Fibroblast of lung (primary cell): Measurements from ENCODE around the gene RIC8A.

ENCODE experiments used
- CTCF ChIP-seq, 2 donors: IDR thresholded peaks in 1 of 2; conservative IDR thresholded peaks in 1 of 2; 1 replicate in 1 of 2; 2 replicates in 1 of 2; pipeline ENCODE4 v1.5.1; 2011 to 2012; ENCODE audit warnings: low read length in 2 of 2, control low read depth in 1 of 2, inconsistent platforms in 1 of 2, low read depth in 1 of 2, mild to moderate bottlenecking in 1 of 2
- EZH2 ChIP-seq: IDR thresholded peaks from 2 replicates; pipeline ENCODE4 v1.5.1; 2012; ENCODE audit warnings: low read length, control low read depth, mild to moderate bottlenecking; ENCODE audit errors: missing control alignments

GRCh38 chr11:201966-202365 is 5.5 kb upstream of the RIC8A start:
- TF ChIP-seq CTCF (conservative IDR thresholded peaks at IDR 0.05 in 1 of 2, IDR thresholded peaks at IDR 0.05 in 1 of 2; ENCODE audit: low read depth in 1 of 2, low read length in 2 of 2) (no peak), EZH2 (no peak)
